Measurements from ENCODE around the gene RHBDL3.

DNA sequence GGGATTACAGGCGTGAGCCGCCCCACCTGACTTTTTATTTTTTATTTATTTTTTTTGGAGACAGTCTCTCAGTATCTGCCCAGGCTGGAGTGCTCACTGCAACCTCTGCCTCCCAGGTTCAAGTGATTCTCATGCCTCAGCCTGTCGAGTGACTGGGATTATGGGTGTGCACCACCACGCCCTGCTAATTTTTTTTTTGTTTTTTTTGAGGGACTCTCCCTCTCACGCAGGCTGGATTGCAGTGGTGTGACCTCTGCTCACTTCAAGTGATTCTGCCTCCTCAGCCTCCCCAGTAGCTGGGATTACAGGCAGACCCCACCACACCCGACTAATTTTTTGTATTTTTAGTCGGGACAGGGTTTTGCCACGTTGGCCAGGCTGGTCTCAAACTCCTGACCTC is 92.0 kb downstream of the RHBDL3 start:
- TF ChIP-seq, protein P1, sequence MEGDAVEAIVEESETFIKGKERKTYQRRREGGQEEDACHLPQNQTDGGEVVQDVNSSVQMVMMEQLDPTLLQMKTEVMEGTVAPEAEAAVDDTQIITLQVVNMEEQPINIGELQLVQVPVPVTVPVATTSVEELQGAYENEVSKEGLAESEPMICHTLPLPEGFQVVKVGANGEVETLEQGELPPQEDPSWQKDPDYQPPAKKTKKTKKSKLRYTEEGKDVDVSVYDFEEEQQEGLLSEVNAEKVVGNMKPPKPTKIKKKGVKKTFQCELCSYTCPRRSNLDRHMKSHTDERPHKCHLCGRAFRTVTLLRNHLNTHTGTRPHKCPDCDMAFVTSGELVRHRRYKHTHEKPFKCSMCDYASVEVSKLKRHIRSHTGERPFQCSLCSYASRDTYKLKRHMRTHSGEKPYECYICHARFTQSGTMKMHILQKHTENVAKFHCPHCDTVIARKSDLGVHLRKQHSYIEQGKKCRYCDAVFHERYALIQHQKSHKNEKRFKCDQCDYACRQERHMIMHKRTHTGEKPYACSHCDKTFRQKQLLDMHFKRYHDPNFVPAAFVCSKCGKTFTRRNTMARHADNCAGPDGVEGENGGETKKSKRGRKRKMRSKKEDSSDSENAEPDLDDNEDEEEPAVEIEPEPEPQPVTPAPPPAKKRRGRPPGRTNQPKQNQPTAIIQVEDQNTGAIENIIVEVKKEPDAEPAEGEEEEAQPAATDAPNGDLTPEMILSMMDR (IDR thresholded peaks at IDR 0.05; ENCODE audit: extremely low read depth in 1 of 2, insufficient read depth in 1 of 2, low read depth in 1 of 2, low read length in 2 of 2), result no peak
- TF ChIP-seq POLR2A (IDR thresholded peaks at IDR 0.05; ENCODE audit: low read depth, low read length) (no peak), POLR2AphosphoS5 (IDR thresholded peaks at IDR 0.05; ENCODE audit: insufficient read depth, low read depth, low read length) (no peak), EZH2 (IDR thresholded peaks at IDR 0.05; ENCODE audit: borderline replicate concordance, low read depth, low read length, severe bottlenecking) (no peak), MYC (IDR thresholded peaks at IDR 0.05; ENCODE audit: low read depth, low read length) (no peak), GATA2 (IDR thresholded peaks at IDR 0.05; ENCODE audit: insufficient read depth, insufficient read length, low read depth, low read length) (no peak), JUN (IDR thresholded peaks at IDR 0.05; ENCODE audit: borderline replicate concordance, insufficient read depth, insufficient read length, low read depth) (no peak)
- TF ChIP-seq, protein P2, sequence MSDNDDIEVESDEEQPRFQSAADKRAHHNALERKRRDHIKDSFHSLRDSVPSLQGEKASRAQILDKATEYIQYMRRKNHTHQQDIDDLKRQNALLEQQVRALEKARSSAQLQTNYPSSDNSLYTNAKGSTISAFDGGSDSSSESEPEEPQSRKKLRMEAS (IDR thresholded peaks at IDR 0.05; ENCODE audit: insufficient read depth, insufficient read length), result no peak

All from endothelial cell of umbilical vein (primary cell).